22Rv1 (cell line): Measurements from ENCODE around the gene BRD3.

Experiments used
- H3K27ac ChIP-seq: fragments of 450-650 bp; 2 replicates; pipeline ENCODE4 v1.5.1; 2017
- ZFX ChIP-seq: fragments of 450-650 bp; IDR thresholded peaks from 2 replicates; pipeline ENCODE4 v1.6.1; 2017; ENCODE audit warnings: antibody characterized with exemption, borderline replicate concordance
- TF ChIP-seq, protein P1 (sequence below): fragments of 450-650 bp; IDR thresholded peaks from 2 replicates; pipeline ENCODE4 v1.5.1; 2017; ENCODE audit warnings: mild to moderate bottlenecking

BRD3 gene

DNA sequence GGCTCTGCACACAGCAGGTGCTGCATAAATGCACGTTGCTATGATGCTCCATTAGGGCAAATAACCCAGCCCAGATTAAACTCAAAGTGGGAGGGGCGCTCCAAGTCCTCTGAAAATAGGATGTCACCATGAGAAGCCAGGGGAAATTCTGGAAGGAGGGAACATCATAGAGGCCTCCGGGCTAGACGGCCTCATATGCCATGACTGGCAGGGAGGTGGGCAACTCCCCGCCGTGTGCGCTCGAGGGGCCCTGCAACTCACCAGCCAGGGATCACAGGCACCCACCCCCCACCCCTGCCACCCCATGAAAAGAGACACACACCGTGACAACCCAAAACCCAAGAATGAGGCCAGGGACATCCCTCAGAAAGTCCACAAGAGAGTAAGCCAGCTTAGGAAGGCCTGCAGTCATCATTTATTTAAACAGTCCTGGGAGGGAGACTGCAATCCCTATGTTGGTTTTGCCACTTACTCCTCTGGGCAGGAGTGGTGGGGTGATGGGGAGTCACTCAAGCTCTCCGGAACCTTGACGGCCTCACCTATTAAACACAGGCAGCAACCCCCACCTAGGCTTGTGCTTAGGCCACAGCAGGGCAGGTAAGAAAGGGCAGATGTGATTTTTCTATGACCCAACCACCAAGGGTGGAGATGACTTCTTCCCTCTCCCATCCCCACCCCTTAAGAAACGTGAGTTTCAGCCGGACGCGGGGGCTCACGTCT, 79.7 kb downstream of the BRD3 start:
- H3K27ac ChIP-seq: no peak overlapping the region
- TF ChIP-seq ZFX: no peak
- TF ChIP-seq, protein P1, sequence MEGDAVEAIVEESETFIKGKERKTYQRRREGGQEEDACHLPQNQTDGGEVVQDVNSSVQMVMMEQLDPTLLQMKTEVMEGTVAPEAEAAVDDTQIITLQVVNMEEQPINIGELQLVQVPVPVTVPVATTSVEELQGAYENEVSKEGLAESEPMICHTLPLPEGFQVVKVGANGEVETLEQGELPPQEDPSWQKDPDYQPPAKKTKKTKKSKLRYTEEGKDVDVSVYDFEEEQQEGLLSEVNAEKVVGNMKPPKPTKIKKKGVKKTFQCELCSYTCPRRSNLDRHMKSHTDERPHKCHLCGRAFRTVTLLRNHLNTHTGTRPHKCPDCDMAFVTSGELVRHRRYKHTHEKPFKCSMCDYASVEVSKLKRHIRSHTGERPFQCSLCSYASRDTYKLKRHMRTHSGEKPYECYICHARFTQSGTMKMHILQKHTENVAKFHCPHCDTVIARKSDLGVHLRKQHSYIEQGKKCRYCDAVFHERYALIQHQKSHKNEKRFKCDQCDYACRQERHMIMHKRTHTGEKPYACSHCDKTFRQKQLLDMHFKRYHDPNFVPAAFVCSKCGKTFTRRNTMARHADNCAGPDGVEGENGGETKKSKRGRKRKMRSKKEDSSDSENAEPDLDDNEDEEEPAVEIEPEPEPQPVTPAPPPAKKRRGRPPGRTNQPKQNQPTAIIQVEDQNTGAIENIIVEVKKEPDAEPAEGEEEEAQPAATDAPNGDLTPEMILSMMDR: no peak

DNA sequence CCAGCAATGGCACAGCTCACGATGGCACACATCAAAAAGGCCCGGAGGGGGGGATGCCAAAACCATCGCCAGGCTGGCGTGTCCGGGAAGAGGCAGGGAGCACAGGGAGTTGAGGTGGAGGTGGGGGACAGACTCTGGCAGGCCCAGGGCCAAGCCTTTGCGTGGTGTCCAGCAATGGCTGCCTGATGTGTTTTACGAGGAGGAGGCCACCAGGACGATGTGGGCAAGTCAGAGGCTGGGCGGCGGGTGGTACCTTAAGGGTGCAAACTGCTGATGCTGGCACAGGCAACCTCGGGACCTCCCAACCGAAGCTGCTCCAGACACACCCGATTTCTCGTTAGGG, 80.4 kb downstream of the BRD3 start:
- H3K27ac ChIP-seq: no peak overlapping the region
- TF ChIP-seq, protein P1: no peak
- no peak for TF ChIP-seq ZFX

DNA sequence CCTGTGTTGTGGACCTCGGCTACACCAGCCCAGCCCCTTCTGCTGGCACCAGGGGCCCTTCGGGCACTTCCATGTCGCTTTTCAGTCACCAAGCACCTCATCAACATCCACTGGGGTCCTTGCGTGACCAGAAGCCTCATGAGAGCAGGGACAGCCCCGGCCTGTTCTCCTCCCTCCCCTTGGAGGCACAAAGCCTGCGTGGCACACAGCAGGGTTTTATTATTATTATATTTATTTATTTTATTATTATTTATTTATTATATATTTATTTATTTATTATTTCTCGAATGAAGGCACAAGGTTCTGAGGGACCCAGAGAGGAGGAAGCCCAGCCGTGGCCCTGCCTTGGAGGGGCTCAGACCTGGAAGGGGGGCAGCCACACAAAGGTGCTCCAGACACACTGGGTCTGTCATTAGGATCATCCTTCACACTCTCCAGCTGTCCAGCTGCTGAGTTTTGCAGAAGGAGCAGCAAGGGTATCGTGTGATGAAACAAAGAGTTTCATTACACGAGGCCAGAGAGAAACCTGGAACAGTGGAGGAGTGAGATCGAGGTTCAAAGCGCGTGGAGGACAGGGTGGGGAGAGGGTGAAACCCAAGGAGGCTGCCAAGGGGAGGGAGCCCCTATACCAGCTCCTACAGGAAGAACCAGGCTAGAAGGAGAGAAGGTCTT, 80.9 kb downstream of the BRD3 start:
- H3K27ac ChIP-seq: no peak overlapping the region
- TF ChIP-seq, protein P1: no peak
- TF ChIP-seq ZFX: no peak

DNA sequence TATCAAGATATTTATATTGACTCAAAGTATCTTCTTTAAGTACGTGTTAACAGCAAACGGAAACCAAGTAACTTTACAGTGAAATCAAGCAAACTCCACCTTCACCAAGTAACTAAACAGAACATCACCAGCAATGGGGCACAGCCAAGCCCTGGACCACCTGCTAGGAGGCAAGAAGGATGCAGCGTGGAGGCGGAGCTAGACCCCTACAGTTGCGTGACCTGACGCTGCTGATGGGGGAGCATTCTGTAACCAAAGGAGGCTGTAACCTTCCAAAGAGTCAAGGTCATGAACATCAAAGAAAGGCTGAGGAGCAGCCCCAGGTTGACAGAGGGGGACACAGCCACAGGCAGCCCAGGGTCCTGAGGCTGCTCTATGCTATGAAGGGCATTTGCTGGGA, 81.8 kb downstream of the BRD3 start:
- H3K27ac ChIP-seq: no peak overlapping the region
- no peak for TF ChIP-seq ZFX
- TF ChIP-seq, protein P1: no peak

DNA sequence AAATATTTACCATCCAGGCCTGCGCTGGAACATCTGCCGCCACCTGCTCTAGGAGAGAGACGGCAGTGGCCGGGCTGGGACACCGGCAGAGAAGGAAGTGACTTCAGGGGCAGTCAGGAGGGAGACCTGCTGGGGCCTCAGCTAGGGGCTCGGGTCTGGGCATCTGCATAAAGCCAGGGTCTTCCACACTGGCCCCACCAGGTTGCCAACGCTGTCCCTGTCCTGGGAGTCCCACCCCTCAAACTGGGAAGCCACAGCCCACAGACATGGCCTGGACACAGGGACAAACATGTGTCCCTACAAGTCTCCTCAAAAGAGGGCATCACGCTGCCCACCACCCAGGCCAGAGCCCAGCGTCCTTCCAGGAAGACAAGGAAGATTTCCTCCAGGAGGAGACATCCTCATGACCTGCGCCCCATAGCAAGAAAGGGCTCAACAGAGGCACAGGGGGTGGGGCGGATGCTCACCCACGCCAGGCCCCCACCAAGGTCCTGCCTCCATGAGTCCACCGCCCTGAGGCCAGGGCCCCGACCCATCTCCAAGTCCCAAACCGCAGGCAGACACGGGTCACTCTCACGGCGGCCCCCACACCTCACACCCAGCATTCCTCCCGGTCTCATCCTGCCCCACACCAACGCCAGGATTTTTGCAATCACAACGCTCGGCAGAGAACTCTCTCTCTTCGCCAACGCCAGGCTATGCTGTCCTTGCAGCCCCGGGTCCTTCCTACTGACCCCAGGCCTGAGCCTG, 84.7 kb downstream of the BRD3 start:
- no peak overlapping the region for H3K27ac ChIP-seq
- TF ChIP-seq, protein P1: no peak
- no peak for TF ChIP-seq ZFX

DNA sequence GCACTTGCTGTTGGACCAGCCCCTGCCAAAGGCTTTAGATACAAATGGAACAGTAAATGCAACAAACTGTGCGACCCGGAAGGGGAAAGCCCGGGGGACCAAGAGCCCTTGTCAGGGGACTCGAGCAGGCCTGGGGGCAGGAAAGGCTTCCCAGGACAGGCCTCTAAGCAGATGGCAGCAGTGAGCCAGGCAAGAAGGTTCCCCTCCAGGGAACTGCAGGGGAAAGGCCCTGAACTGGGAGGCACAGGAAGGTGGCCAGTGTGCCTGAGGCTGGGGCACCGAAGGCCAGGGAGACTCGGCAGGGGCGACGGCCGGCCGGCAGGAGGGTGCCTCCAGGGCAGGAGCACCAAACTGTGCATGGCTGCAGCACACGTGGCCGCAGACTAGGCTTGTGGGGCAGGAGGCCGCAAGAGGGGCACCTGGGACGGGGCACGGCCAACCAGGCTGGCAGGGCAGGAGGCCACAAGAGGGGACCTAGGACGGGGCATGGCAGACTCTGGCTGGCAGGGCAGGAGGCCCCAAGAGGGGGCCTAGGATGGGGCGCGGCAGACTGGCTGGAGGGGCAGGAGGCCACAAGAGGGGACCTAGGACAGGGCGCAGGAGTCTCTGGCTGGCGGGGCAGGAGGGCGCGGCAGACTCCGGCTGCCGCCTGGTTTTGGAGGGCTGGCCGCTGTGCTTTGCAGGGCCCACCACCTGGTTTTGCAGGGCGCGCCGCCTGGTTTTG, 85.7 kb downstream of the BRD3 start:
- TF ChIP-seq, protein P1: no peak
- no peak for TF ChIP-seq ZFX
- H3K27ac ChIP-seq: no peak overlapping the region
